Dendritic cell treated with granulocyte-macrophage colony-stimulating factor and Interleukin-4, amounts not matched to agents 40 ng/mL and 50 ng/mL, for 4 days (primary cell): ENCODE data around the gene GABBR2.

ENCODE experiments used
- H3K27ac Mint-ChIP-seq: one replicate; pipeline ENCODE4 v1.8.0; 2022; ENCODE audit warnings: mild to moderate bottlenecking, mixed read lengths
- H3K27me3 Mint-ChIP-seq: one replicate; pipeline ENCODE4 v1.8.0; 2022; ENCODE audit warnings: mild to moderate bottlenecking, mixed read lengths
- H3K36me3 Mint-ChIP-seq: one replicate; pipeline ENCODE4 v1.8.0; 2022; ENCODE audit warnings: low read depth, mixed read lengths
- H3K4me1 Mint-ChIP-seq: one replicate; pipeline ENCODE4 v1.8.0; 2022; ENCODE audit warnings: low read depth, mixed read lengths
- H3K4me3 Mint-ChIP-seq: one replicate; pipeline ENCODE4 v1.8.0; 2022; ENCODE audit warnings: mild to moderate bottlenecking, moderate library complexity, mixed read lengths
- H3K9me3 Mint-ChIP-seq: one replicate; pipeline ENCODE4 v1.8.0; 2022; ENCODE audit warnings: mixed read lengths
- intact Hi-C: fragments of 100-400 bp; cut with micrococcal nuclease; formaldehyde crosslinking; loops from one replicate; pipeline ENCODE4 v1.15.0; 2022

Gene GABBR2

GRCh38 chr9:98259791-98260190, 448.9 kb downstream of the GABBR2 start:
- H3K4me1 Mint-ChIP-seq: peaks cover 9% of the 10 kb centered on the region
- H3K27me3 Mint-ChIP-seq: no peaks in the 10 kb centered on the region
- H3K27ac Mint-ChIP-seq: no peak overlapping the region
- H3K36me3 Mint-ChIP-seq: peaks cover 12% of the 10 kb centered on the region
- intact Hi-C loops: loop anchor here (5.0 kb wide), 2 partner anchors 202 to 627 kb away; partner anchors contain the start of genes NANS, NCBP1 and TSTD2
- H3K9me3 Mint-ChIP-seq: no peaks in the 10 kb centered on the region
- no peak overlapping the region for H3K4me3 Mint-ChIP-seq

- H3K27ac Mint-ChIP-seq: peak overlapping the region; percentile 97
- peaks cover 32% of the 10 kb centered on the region for H3K36me3 Mint-ChIP-seq
- intact Hi-C loops: loop anchor here (2.0 to 5.0 kb wide), 3 partner anchors 138 to 624 kb away; partner anchors contain the start of genes NANS, NCBP1, TRIM14 and TSTD2
- H3K4me3 Mint-ChIP-seq: peak overlapping the region; percentile 93
- no peaks in the 10 kb centered on the region for H3K9me3 Mint-ChIP-seq
- no peaks in the 10 kb centered on the region for H3K27me3 Mint-ChIP-seq
- H3K4me1 Mint-ChIP-seq: peaks cover 39% of the 10 kb centered on the region
Measured at GRCh38 chr9:98256756-98257155, 452.0 kb downstream of the GABBR2 start.

DNA sequence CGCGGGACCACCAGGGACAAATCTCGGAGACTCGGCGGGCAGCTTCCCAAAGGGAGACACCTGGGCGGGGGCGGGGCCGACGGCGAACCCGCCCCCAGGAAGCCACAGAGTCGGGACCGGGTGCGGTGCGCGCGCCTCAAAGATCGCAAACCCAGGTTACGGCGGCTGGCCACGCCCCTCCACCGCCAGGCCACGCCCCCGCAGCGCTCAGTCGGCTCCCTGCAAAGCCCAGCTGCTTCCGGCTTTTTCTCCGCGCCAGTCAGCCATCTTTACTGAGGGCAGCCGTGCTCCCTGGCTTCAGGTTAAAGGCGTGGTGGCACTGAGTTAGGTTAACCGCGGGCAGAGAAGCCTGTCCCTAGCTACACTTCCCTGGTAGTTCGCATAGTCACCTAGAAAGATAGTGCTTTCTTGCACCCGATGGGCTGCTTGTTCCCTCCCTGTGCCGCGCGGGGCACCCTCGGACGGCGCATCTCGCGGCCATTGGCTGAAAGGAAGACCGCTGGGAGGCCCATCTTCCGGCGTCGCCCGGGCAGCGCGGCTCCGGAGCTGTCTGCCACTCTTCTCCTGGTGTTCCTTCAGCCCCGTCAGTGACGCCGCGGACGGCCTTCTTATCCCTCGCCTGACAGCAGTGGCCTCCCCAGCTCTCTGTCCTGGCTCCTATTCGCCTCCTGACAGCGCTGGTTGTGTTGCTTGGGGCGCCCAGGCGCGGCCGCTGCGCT, 453.0 kb downstream of the GABBR2 start, which contains the start of gene TBC1D2:
Gene TBC1D2, minus strand, starts transcription at position 72 of the 719 bp plus-strand sequence. CDS start 108 bp downstream, outside the sequence.
- Mint-ChIP-seq H3K27ac (peak within 1 kb of the TSS; percentile 97), H3K4me1 (peaks cover 49% of the 10 kb centered on the region), H3K4me3 (peak within 1 kb of the TSS; percentile 93), H3K27me3 (no peaks in the 10 kb centered on the region), H3K9me3 (no peaks in the 10 kb centered on the region), H3K36me3 (peaks cover 42% of the 10 kb centered on the region)
- intact Hi-C loops: loop anchor here (2.0 to 5.0 kb wide), 3 partner anchors 137 to 623 kb away; partner anchors contain the start of genes NANS, NCBP1, TRIM14 and TSTD2

DNA sequence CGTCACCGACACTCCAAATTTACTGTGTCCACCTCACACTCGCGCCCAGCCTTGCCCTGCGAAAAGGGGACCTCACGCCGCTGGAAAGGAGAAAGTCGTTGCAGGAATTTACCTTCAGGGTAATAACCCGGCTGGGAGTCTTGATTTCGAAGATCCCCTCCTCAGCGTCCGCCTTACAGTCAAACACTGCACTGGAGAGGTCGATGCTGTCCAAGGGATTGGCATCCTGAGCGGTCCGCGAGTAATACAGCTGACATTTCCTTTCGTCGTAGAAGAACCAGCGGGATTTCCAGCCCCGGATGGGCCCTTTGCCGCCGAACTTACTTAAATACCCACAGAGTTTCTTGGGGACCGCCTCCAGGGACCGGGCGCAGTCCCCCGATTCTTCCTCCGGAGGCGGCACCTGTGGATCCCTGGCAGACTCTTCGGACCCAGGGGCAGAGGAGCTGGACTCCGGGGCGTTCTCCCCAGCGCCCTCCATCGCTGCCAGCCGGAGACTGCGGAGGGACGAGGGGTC, 453.6 kb downstream of the GABBR2 start:
- Mint-ChIP-seq H3K27me3 (no peaks in the 10 kb centered on the region), H3K36me3 (peaks cover 48% of the 10 kb centered on the region), H3K4me3 (peak overlapping the region; percentile 93), H3K27ac (peak overlapping the region; percentile 97), H3K9me3 (no peaks in the 10 kb centered on the region), H3K4me1 (peaks cover 55% of the 10 kb centered on the region)
- intact Hi-C loops: loop anchor here (5.0 kb wide), 2 partner anchors 198 to 623 kb away; partner anchors contain the start of genes NANS, NCBP1 and TSTD2

DNA sequence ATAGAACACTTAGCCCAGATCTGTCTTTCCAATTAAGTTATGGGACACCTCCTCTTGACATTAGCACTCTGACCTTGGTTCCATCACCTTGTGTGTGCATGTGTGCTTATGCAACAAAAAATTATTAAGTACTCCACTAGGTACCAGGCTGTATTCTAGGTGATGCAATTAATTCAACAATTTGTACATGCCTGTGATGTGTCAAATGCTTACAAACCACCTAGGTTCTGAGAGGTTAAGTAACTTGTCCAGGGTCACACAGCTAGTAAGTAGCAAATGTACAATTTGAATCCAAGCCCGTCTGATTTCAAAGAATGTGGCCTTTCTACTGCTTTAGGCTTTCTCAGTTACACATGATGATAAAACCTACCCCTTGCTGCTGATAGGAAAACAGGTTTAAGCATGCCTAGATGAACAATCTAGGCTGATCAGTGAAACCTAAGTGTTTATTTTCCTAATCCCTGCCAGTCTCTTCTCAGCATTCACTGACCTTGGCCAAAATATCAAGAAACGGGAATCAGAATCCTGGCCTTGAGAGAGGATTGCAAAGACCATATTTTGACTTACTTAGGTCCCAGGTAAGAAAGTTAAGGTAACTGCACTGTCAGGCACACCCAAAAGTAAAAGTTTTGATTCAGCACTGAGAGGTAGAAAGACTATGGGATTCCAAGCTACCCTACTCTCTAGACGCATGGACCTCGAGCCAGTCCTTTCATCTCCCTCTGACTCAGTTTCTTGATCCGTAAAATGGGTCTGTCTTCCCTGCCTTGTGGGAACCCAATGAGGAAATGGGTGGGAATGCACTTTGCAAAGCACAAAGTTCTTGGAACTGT, 454.3 kb downstream of the GABBR2 start:
- no peaks in the 10 kb centered on the region for H3K27me3 Mint-ChIP-seq
- H3K4me3 Mint-ChIP-seq: peak overlapping the region; percentile 93
- H3K27ac Mint-ChIP-seq: peak overlapping the region; percentile 97
- intact Hi-C loops: loop anchor here (5.0 kb wide), 2 partner anchors 197 to 622 kb away; partner anchors contain the start of genes NANS, NCBP1 and TSTD2
- H3K9me3 Mint-ChIP-seq: no peaks in the 10 kb centered on the region
- H3K4me1 Mint-ChIP-seq: peaks cover 62% of the 10 kb centered on the region
- peaks cover 53% of the 10 kb centered on the region for H3K36me3 Mint-ChIP-seq

GRCh38 chr9:98253565-98253964, 455.2 kb downstream of the GABBR2 start:
- Mint-ChIP-seq H3K4me3 (peak overlapping the region; percentile 93), H3K9me3 (no peaks in the 10 kb centered on the region), H3K36me3 (peaks cover 60% of the 10 kb centered on the region), H3K27me3 (no peaks in the 10 kb centered on the region), H3K4me1 (peaks cover 71% of the 10 kb centered on the region), H3K27ac (peak overlapping the region; percentile 97)
- intact Hi-C loops: no loop called here

GRCh38 chr9:98251551-98251950, 457.2 kb downstream of the GABBR2 start:
- peaks cover 61% of the 10 kb centered on the region for H3K36me3 Mint-ChIP-seq
- H3K4me3 Mint-ChIP-seq: peak overlapping the region; percentile 27
- H3K9me3 Mint-ChIP-seq: no peaks in the 10 kb centered on the region
- no peaks in the 10 kb centered on the region for H3K27me3 Mint-ChIP-seq
- H3K27ac Mint-ChIP-seq: peak overlapping the region; percentile 97
- H3K4me1 Mint-ChIP-seq: peaks cover 83% of the 10 kb centered on the region
- intact Hi-C loops: no loop called here

GRCh38 chr9:98249771-98250170, 459.0 kb downstream of the GABBR2 start:
- intact Hi-C loops: loop anchor here (5.0 kb wide), 1 partner anchor 267 kb away; the partner anchor contains the start of gene ANP32B
- no peaks in the 10 kb centered on the region for H3K27me3 Mint-ChIP-seq
- no peak overlapping the region for H3K4me3 Mint-ChIP-seq
- H3K27ac Mint-ChIP-seq: peak overlapping the region; percentile 97
- peaks cover 87% of the 10 kb centered on the region for H3K4me1 Mint-ChIP-seq
- H3K9me3 Mint-ChIP-seq: no peaks in the 10 kb centered on the region
- peaks cover 68% of the 10 kb centered on the region for H3K36me3 Mint-ChIP-seq

GRCh38 chr9:98248737-98249474, 459.8 kb downstream of the GABBR2 start:
- peak overlapping the region; percentile 97 for H3K27ac Mint-ChIP-seq
- H3K4me3 Mint-ChIP-seq: peak overlapping the region; percentile 50
- peaks cover 84% of the 10 kb centered on the region for H3K4me1 Mint-ChIP-seq
- H3K9me3 Mint-ChIP-seq: no peaks in the 10 kb centered on the region
- no peaks in the 10 kb centered on the region for H3K27me3 Mint-ChIP-seq
- H3K36me3 Mint-ChIP-seq: peaks cover 73% of the 10 kb centered on the region
- intact Hi-C loops: loop anchor here (5.0 kb wide), 1 partner anchor 267 kb away; the partner anchor contains the start of gene ANP32B

GRCh38 chr9:98247831-98248657, 460.7 kb downstream of the GABBR2 start:
- Mint-ChIP-seq H3K36me3 (peaks cover 74% of the 10 kb centered on the region), H3K4me3 (peak overlapping the region; percentile 50), H3K27me3 (no peaks in the 10 kb centered on the region), H3K9me3 (no peaks in the 10 kb centered on the region), H3K27ac (peak overlapping the region; percentile 97), H3K4me1 (peaks cover 80% of the 10 kb centered on the region)
- intact Hi-C loops: loop anchor here (5.0 kb wide), 1 partner anchor 266 kb away; the partner anchor contains the start of gene ANP32B

DNA sequence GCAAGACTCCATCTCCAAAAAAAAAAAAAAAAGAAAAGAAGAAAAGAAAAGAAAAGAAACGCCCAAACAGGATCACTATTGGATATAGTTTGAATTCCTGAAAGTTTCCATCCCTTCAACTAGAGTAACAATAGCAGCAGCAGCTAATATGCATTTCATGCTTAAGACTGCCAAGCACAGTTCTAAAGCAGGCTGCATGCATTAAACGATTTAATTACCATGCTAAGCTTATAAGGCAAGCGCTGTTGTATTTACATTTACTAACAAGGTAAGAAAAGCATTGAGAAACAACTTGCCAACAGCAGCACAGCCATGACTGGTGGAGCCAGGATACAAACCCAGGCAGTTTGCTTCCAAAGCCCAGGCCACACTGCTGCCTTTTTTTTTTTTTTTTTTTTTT, 466.3 kb downstream of the GABBR2 start:
- Mint-ChIP-seq H3K4me1 (peaks cover 55% of the 10 kb centered on the region), H3K27me3 (no peaks in the 10 kb centered on the region), H3K27ac (peak overlapping the region; percentile 83), H3K9me3 (no peaks in the 10 kb centered on the region), H3K36me3 (peaks cover 63% of the 10 kb centered on the region), H3K4me3 (peak overlapping the region; percentile 37)
- intact Hi-C loops: no loop called here
